Activated CD8-positive, alpha-beta memory T cell treated with anti-CD3 and anti-CD28 coated beads, Interleukin-2, amount 50 U/mL, for 1 hour (primary cell): ENCODE data around the gene PSMD1.
"Not testable (repeated sequence)": the region's sequence is repeated elsewhere in the genome, so short reads cannot be mapped to it uniquely, and the experiment has no call there.

Experiments
- DNase-seq: peaks from one replicate; pipeline ENCODE4 v3.0.0-alpha.2; 2020; ENCODE audit errors: extremely low read depth

The PSMD1 gene

DNA sequence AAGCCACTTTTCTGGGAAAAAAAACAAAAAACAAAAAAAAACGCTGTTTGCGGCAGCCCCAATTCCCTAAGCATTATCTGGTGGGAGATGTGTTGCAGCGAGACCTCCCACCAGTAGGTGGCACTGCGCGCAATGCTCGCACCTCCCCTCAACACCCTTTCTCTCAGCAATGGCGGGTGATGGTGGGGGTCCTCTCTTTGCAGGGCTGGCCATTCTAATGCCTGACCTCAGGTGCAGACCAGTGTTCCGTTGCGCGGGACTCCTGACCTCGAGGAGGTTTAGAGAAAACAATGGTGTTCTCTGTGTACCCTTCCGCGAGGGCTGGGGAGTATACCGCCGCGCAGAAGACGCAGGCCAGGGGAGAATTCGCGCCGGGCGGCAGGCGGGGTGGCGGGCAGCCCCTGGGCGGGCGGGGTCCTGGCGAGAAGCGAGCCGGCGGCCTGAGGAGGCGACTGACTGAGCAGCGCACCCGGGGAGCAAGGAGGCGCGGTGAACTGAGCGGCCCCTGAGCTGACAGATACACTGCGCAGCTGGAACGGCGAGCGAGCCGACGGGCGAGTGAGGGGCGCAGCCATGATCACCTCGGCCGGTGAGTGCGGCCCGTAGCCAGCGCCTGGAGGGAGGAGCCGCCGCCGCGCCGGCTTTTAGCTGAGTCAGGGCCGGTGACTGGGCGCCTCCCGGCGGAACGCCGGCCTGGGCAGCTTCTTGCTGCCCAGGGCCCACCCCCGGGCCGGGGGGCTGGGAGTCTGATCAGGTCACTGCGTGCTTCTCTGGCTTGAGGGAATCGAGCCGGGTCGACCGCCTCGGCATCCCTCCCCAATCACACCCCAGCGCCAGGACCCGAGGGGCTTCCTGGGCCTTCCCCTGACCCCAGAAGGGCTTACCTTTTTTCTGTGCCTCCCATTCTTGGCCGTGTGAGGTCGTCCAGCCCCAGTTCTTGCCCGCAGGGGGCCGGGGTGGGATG is at the start of gene PSMD1:
Gene PSMD1, plus strand, starts transcription at position 415 of the 964 bp plus-strand sequence. Its CDS starts 159 bp downstream, at position 574.
- DNase-seq = peak; percentile 74

DNA sequence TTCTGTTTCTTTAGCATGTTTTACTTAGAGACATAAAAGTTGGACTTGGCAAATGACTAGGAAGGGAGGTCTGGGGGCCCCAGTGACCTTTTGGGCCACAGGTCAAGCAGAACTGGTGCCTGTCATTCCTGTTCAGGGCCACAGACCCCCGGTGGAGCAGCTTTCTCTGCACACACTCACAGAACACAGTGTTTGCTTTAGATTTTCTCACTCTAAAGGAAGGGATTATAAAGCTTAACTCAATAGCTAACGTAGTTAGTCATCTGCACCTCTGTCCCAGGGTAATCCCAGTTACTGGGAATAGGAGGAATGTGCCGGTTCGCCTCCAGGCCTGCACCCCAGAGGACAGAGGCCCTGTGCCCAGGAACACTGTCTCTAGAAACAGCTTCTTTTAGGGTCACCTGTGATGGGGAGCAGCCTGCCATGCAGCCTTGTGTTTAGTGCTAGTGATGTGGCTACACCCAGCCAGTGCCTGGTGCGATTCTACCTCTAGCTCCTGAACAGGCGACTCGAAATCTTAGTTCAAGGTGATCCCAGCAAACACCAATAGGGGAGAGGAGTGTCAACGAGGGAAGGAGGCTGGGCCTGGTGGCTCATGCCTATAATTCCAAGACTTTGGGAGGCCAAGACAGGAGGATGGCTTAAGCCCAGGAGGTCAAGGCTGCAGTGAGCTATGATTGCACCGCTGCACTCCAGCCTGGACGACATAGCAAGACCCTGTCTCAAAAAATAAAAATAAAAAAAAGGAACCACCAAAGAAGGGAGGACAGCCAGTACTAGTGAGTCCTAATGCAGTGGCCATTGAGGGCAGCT is 49.2 kb upstream of the PSMD1 start:
- no peak for DNase-seq

DNA sequence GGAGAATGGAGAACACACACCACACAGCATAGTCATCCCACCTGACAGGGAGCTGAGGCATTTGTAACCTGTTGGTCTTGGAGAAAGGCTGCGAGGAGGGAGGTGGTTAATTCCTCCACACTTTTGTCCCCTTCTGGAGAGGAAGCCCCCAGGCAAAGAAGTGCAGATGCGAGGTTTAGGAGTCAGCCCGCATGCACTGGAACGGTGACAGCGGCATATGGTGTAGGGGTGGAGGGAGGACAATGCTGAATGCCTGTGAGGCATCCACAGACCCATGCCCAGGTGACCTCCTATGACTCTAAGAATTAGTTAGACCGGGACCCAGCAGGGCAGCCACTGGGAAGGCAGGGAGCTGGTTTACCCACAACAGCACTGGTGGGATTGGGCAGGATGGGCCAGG is 48.5 kb upstream of the PSMD1 start:
- no peak for DNase-seq

DNA sequence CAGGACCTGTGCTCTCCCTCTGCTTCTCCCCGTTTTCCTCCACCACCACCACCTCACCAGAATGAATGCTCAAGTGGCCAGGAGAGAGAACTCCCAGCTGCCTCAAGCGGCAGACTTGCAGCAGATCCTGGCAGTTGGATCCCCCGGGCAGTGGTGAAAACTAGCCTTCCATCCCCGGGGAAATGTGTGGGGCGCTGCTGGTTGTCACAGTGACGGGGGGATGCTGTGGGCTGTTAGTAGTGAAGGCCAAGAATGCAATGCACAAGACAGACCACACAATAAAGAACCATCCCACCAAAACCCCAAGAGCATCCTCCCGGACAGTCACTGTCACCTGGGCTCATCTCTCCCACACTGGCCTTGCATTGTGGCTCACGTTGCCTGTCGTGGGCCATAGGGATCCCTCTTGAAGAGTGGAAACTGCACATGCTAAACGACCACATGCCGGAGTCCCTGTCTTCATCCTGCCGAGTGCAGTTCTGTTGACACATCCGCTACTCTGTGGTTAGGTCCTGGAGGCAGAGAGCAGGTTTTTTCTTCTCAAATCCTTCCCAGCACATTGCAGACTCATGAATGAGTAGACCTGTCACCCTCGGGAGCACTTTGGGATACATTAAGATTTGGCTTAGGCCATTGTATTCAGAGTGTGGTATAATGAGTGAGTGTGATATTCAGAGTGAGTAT is 47.3 kb upstream of the PSMD1 start:
- no peak for DNase-seq

DNA sequence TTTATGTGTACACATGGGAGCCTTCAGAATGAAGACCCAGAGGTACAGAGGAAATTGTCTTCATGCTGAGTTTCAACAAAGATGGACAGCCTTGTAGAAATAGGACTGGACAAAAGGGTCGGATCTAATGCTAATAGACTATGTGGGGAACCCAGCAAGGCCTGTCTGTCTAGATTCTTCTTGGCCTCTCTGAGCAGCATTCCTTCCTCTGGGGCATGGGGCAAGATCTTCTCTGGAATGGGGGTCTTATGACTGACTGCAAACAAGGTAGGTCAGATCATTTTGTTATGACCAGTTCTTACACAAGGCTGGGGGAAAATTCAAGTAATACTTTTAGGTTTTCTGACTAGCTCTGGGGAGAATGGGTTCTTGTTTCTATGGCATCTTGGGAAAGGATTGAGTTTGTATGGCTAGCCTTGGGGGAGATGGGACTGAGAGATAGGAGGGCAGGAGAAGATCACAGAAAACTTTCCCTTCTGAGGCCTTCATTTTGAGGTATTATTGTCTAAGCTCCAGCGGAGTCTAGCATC is 46.4 kb upstream of the PSMD1 start:
- DNase-seq = no peak

DNA sequence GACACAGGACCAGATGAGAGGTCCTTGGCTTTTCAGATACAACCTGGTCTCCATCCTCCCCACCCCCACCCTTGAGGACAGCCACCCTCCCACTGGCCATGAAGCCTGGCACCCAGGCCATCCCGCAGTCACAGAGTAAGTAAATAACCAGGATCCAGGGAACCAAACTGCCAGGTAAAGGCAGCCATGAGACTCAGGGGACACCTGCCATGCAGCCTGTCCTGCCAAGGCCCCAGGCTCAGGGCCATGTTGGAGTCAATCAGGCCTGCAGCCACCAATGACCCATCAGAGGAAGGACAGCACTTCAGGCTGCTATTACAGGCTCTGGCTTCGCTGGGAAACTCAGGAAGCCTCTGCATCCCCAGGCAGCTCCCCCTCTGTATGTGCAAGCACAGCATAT is 45.1 kb upstream of the PSMD1 start:
- no peak for DNase-seq

DNA sequence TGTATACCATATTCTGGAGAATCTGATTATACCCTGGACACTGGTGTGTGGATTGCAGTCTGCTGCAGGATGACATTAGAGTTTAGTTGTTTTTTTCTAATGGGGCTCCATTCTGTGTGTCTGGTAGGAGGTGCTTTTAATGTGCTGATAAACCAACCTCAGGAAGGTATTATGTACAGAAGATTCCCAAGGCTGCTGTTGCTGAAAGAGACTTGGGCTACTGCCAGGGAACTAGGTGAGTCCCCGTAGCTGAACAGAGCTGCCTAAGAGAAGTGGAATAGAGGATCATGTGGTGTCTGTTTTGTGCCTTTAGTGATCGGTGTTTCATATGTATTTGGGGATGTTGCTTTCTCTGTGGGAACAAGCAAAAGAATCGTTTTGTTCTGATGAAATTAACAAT is 44.2 kb upstream of the PSMD1 start:
- no peak for DNase-seq

DNA sequence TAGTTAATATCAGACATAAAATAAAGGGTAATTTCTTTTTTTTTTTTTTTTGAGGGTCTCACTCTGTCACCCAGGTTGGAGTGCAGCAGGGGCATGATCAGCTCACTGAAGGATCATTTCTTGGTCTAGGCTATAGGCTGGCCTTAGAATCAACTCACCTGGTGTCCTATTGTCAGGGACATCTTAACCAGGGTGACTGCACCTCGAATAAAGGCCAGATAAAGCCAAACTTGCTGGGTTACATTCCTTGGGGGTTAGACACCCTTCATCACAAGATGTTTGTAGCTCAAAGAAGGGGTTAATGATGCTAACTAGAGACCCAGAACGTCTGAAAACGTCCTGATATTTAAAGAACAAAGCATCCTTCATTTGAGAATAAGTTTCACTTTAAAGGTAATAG is 42.8 kb upstream of the PSMD1 start:
- no peak for DNase-seq

DNA sequence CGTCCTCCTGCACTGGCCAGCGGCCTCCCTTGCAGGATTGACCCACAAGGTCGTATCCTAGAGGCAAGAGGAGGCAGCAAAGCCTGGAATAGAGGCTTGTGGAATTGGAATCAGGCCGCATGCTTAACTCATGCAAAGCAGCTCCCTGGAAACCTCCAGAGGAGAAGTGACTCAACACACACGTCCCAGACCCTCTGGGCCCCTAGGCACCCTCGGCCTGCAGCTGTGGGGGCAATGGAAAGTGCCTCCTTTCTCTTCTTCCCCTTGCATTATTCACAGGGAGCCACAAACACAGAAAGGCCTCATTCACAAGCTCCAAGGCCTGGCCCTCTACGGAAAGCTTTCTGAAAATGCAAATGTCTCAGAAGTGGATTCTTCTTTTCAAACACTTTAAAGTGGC is 41.2 kb upstream of the PSMD1 start:
- DNase-seq = no peak

DNA sequence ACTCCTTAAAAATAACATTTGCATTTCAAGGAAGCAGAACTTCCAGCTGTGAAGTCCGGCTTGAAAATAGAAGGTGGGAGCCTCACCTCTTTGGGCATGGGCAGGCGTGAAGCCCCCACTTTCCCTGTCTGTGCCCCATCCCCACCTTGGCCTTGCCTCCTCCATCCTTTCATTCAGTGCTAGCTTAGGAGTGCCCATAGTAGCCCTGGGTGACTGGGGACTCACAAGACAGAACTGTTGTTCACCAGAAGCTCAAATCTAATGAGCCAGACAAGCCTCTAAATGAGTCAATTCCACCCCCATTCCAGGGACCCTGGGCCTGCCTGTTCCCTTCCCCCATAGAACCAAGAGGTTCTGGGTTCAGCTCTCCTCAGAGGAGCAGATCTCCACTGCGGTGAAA is 40.7 kb upstream of the PSMD1 start:
- DNase-seq = no peak

DNA sequence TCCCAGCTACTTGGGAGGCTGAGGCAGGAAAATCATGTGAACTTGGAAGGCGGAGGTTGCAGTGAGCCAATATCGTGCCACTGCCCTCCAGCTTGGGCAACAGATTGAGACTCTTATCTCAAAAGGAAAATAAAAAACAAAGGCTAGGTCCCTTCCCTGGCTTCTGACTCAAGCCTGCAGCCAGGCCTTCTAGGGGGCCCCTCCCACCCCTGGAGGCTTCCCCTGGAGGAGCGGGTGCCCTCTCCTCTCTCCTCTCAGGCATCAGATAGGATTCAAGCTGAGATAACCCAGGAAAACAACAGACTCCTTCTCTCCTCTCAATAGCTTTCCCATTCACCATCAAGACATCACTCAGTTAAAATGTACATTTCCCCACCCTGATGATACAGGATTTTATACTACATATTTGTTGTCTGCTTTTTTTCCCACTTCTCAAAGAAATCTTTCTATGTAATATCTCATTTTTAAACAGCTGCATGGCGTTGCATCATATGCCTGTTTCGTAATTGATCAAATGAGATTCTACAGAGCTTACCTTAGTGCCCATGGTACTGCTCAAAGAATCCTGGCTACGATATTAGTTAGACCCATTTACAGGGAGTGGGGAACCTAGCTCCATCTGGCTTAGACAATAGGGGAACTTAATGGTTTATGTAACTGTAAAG is 40.0 kb upstream of the PSMD1 start:
- no peak for DNase-seq

DNA sequence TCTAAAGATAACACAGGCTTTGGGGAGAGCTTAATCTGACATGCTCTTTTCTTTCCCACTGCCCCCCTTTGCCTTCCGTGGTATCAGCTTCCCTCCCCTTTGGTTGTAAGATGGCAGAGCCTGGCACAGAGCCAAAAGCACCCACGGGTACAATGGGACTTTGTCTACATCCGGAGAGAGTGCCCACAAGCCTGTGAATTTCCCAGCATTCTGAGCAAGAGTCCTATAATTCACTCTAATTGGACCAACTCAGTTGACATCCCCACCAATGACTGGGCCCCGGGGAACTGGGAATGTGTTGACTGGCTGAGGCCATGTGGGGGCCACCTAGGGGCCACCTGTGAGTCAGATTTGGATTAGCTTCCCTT is 39.5 kb upstream of the PSMD1 start:
- no peak for DNase-seq

DNA sequence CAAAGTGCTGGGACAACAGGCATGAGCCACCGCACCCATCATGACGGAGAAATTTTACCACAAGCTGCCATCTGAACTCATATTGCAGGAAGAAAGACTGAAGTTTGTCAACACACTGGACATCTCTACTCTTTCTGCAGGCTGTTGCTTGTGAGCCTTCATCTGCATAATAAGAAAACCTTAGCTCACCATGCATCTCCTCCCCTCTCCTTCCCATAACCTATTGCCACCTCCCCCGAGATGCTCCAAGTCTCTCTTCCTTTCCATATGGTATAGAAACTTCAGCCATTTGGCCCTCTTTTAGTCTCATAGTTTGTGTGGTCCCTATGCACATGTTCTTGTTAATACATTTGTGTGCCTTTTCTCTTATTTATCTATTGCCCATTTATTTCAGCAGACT is 38.5 kb upstream of the PSMD1 start:
- DNase-seq = no peak

DNA sequence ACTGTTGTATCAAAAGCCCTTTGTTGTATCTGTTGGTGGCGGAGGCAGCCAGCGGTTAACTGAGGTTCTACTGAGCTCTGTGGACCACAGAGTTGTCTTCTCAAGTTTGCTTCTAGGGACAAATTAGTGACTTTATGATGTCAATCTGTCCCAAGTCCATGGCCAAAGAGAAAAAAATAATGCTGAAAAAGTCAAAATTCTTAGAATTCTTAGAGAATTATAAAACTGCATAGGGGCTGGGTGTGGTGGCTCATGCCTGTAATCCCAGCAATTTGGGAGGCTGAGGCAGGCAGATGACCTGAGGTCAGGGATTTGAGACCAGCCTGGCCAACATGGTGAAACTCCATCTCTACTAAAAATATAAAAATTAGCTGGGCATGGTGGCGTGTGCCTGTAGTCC is 31.6 kb upstream of the PSMD1 start:
- not testable (repeated sequence) for DNase-seq

DNA sequence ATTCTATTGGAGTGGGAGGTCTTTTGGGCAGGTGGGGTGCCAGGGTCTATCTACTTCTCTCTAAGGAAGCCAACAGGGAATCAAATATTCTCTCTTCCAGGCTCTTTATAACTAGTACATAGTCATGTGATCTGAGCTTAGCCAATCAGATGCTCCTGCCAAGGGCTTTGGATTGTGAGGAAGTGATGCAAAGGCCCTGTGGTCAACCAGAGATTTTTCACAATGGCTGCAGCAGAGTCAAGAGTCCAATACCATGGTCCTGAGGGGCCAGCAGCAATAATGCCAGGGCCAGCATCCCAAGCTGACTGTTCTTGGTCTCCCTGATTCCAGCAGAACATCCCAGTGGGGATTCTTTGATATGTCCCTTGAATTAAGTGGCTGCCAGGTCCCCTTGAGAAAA is 27.8 kb upstream of the PSMD1 start:
- no peak for DNase-seq

DNA sequence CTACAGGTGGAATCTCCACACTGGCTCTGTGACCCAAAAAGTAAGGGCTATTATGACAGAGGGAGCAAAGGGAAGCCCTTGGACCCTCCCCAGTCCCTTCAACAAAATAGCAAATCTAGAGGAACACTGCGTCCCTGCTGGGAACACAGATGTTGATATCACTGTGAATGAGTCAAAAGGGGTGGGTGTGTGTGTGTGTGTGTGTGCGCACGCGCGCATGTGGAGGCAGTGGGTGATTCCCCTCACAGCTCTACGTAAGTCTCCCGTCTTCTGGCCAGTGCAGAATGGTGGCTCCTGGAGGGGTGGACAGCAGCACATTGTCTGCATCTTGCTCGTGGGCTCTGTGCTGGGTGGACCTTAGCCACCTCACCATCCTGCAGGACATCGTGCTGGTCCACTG is 27.1 kb upstream of the PSMD1 start:
- DNase-seq = no peak

DNA sequence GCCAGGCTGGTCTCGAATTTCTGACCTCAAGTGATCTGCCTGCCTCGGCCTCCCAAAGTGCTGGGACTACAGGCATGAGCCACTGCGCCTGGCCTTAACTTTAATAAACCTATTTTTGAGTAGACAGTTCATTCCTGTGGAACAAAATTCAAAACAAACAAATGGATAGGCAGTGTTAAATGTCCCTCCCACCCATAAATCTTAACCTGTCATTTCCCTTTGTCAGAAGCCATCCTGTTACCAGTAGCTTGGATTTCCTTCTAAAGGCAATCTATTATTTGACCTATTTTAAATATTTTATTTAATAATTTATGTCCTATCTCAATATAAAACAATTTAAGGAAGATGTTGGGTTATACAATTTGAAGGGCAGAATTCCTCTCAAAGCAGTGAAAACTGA is 25.9 kb upstream of the PSMD1 start:
- DNase-seq = no peak

DNA sequence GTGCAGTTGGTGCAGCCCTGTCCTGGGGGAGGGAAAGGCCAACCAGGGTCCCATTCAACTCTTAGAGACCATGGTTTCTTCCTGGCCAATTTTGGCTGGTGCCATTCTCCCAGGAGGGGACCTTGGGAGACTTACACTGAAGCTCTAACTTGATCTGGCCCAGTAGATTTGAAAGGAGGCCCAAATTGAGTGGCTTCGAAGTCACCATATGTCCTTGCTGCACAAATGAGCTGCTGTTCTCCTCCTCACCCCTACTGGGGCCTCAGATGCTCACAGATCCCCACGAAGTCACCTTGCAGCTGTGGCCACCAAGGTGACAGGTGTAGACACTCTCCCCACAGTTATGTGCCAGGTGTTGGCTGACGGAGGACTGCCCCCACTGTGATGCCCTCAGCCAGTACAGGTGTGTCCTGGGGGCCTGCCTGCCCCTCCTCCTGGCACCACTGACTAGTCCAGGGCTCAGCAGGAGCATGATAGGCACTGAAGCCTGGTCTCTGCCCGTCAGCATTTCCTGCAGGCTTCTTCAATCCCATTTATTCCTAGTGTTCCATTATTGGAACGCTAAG is 24.0 kb upstream of the PSMD1 start:
- no peak for DNase-seq

DNA sequence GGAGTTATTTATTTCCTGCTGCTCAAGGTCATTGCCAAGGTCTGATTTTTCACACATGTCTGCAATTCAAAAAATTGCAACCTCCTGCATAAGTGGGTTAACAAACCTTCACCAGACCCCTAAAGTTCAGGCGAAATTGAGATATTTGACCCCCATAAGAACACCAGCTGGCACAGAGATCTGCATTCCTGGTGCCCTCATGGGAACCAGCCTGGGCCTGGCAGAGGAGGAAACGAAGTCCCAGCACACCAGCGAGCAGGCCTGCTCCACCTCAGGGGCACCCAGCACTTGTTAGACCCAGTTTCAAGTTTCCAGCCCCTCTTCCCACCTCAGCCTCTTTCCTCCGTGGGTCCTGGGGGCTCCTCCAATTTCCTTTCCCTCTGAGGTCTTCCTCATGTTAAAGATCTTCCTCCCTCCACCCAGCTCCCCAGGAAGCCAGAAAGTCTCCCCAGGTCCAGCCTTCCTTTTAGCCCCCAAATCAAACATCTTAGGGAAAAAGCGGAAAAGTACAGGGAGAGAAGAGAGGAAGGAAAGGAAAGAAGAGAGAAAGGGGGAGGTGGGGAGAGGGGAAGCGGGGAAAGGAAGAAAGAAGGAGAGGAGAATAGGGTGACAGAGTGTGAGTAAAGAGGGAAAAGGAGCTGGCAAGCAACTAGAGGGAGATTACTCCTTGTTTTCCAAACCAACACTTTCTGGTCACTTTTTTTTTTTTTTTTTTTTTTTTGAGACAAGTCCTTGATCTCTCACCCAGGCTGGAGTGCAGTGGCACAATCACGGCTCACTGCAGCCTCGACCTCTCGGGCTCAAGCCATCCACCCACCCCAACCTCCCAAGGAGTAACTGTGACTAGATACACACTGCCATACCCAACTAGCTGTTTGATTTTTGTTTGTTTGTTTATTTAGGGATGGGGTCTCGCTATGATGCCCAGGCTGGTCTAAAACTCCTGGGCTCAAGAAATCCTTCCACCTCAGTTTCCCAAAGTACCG is 23.2 kb upstream of the PSMD1 start:
- DNase-seq = no peak

DNA sequence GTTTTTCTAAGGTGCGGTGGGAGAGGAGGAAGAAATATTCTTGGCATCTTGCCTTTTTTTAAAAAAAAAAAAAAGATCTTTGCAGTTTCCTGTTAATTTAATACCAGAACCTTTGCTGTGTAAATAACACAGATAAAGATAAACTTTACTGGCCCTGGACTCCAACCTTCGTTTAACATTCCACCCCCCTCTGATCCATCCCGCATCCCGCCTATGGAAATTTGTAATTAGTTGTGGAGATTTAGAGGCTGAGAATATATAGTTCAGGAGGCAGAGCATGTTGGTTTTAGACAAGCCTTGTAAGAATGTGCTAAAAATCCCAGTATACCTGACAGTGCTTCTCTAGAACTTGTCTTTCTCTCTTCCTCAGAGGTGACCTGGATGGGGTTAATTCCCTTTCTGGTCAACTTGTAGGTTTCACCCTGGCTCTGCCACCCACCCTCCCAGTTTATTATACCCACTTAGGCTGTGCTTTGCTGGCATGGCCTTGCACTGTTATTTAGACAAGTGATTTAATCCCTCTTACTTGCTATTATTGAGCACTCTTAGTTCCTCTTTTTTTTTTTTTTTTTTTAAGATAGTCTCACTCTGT is 22.3 kb upstream of the PSMD1 start:
- DNase-seq = no peak
